Thoracic aorta (tissue), 2 donors: ENCODE measurements around the gene FNDC3B. TPM values are rescaled to one million over a fixed set of nuclear protein-coding genes. Genes with fewer than 3 reads are reported as not detected.
A peak's percentile ranks its signal among the peaks of the same experiment; 100 is the strongest.

Source experiments
- ATAC-seq: fragments of 150-250 bp; one replicate; pipeline ENCODE4 v1.8.0; 2017; ENCODE audit warnings: low read depth; ENCODE audit not compliant: insufficient number of reproducible peaks, low FRiP score
- DNase-seq: peaks from one replicate; pipeline ENCODE4 v3.0.0-alpha.2; 2020; ENCODE audit warnings: low spot score
- H3K27ac ChIP-seq, 2 donors: fragments of 200-600 bp; sonication (generic); 1 replicate in 1 of 2; 2 replicates in 1 of 2; pipeline ENCODE4 v1.5.1; 2016; ENCODE audit warnings: mild to moderate bottlenecking in 2 of 2, moderate library complexity in 2 of 2
- H3K27me3 ChIP-seq: fragments of 200-600 bp; sonication (generic); replicated peaks from 2 replicates; pipeline ENCODE4 v1.6.0; 2016; ENCODE audit warnings: mild to moderate bottlenecking; ENCODE audit not compliant: insufficient read depth
- H3K36me3 ChIP-seq: fragments of 200-600 bp; sonication (generic); one replicate; pipeline ENCODE4 v1.5.1; 2016
- H3K4me1 ChIP-seq, 2 donors: fragments of 200-600 bp; sonication (generic); 1 replicate in 1 of 2; 2 replicates in 1 of 2; pipeline versions ENCODE4 v1.5.1 to v1.6.0; 2016; ENCODE audit warnings: low read depth in 2 of 2, mild to moderate bottlenecking in 1 of 2; ENCODE audit not compliant: control insufficient read depth in 1 of 2
- H3K4me3 ChIP-seq: fragments of 200-600 bp; sonication (generic); 2 replicates; pipeline ENCODE4 v1.5.1; 2016; ENCODE audit warnings: mild to moderate bottlenecking
- H3K9me3 ChIP-seq: fragments of 200-600 bp; sonication (generic); 2 replicates; pipeline ENCODE4 v1.5.1; 2016
- CTCF ChIP-seq: fragments of 200-600 bp; sonication (generic); IDR thresholded peaks from one replicate; pipeline ENCODE4 v1.5.1; 2019; ENCODE audit warnings: antibody characterized with exemption
- total RNA-seq, 2 donors: library from RNA; depleted of rRNA; stranded (reverse); fragments of >200 nt; gene quantifications; one replicate each; pipeline versions ENCODE4 v1.1.0 to v1.2.3, GENCODE V29; 2016

The FNDC3B gene
- total RNA-seq, 2 donors from 2014 or later = 113 to 163 TPM

- no peaks in the 10 kb centered on the region for H3K36me3 ChIP-seq
- ATAC-seq (no peak), DNase-seq (no peak)
- H3K4me1 ChIP-seq = peaks cover 31 to 52% of the 10 kb centered on the region in 2 donors
- H3K27ac ChIP-seq = no peak overlapping the region
- H3K9me3 ChIP-seq = no peaks in the 10 kb centered on the region
- no peak for TF ChIP-seq CTCF
- H3K4me3 ChIP-seq = no peak overlapping the region
- no peaks in the 10 kb centered on the region for H3K27me3 ChIP-seq
Measured at GRCh38 chr3:172275586-172275985, 236.2 kb downstream of the FNDC3B start.

GRCh38 chr3:172276103-172276502 is 236.7 kb downstream of the FNDC3B start:
- Histone ChIP-seq H3K36me3 (no peaks in the 10 kb centered on the region), H3K9me3 (no peaks in the 10 kb centered on the region), H3K4me1 (peaks cover 34 to 55% of the 10 kb centered on the region in 2 donors), H3K4me3 (no peak overlapping the region), H3K27me3 (no peaks in the 10 kb centered on the region), H3K27ac (no peak overlapping the region)
- no peak for ATAC-seq
- DNase-seq = no peak
- no peak for TF ChIP-seq CTCF

GRCh38 chr3:172277151-172277652 is 237.8 kb downstream of the FNDC3B start:
- Histone ChIP-seq H3K4me3 (no peak overlapping the region), H3K27ac (peak overlapping the region in 1 of 2 donors; percentile 67), H3K9me3 (no peaks in the 10 kb centered on the region), H3K27me3 (no peaks in the 10 kb centered on the region), H3K36me3 (no peaks in the 10 kb centered on the region), H3K4me1 (peaks cover 37 to 59% of the 10 kb centered on the region in 2 donors)
- DNase-seq (no peak), ATAC-seq (no peak)
- no peak for TF ChIP-seq CTCF

GRCh38 chr3:172279191-172279640 is 239.8 kb downstream of the FNDC3B start:
- peak overlapping the region; percentile 49 to 67 for H3K27ac ChIP-seq
- H3K36me3 ChIP-seq = no peaks in the 10 kb centered on the region
- DNase-seq (no peak), ATAC-seq (no peak)
- H3K9me3 ChIP-seq = no peaks in the 10 kb centered on the region
- peak overlapping the region; percentile 34 for H3K4me3 ChIP-seq
- H3K4me1 ChIP-seq = peaks cover 47 to 78% of the 10 kb centered on the region in 2 donors
- H3K27me3 ChIP-seq = no peaks in the 10 kb centered on the region
- no peak for TF ChIP-seq CTCF

DNA sequence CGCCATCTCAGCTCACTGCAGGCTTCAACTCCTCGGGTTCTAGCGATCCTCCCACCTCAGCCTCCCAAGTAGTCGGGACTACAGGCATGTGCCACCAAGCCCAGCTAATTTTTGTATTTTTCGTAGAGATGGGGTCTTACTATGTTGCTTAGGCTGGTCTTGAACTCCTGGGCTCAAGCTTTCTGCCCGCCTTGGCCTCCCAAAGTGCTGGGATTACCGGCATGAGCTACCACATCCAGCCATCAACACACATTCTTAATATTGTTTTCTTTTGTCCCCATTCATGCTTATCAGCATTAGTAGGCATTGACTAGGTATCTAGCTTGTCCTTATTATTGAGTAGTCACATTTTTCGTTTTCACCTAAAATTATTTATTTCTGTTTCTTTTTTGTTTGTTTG is 240.6 kb downstream of the FNDC3B start:
- Histone ChIP-seq H3K4me3 (no peak overlapping the region), H3K27ac (peak overlapping the region; percentile 31 to 67), H3K9me3 (no peaks in the 10 kb centered on the region), H3K4me1 (peaks cover 47 to 85% of the 10 kb centered on the region in 2 donors), H3K36me3 (no peaks in the 10 kb centered on the region), H3K27me3 (no peaks in the 10 kb centered on the region)
- DNase-seq (no peak), ATAC-seq (no peak)
- TF ChIP-seq CTCF = no peak
